ENCODE measurements around the gene PAQR6.

Gene PAQR6

DNA sequence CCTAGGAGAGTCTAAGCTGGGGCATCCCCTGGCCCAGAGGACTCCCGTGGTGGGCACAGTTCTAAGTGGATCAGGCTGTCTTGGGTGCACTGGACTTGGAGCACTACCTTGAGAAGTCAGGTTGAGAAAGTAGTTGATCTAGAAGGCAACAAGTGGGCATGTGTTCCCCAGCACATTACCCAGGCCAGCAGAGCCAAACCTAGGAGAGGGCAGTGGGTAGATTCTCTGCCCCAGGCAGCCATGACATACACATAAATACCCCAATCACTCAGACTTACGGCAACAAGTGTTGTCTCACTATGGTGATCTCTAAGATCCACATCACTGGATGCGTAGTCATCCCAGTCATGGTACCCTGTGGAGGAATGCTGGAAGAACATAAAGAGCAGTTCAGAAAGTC, 36.6 kb downstream of the PAQR6 start:
- no peak overlapping the region for H3K4me3 ChIP-seq (ENCODE audit: low read depth, low read length)
- DNase-seq (ENCODE audit: low read depth): no peak

GRCh38 chr1:156204686-156205085, 43.2 kb downstream of the PAQR6 start:
- no peak overlapping the region for H3K4me3 ChIP-seq (ENCODE audit: low read depth, low read length)
- DNase-seq (ENCODE audit: low read depth): no peak

GRCh38 chr1:156203331-156203730, 44.5 kb downstream of the PAQR6 start:
- H3K4me3 ChIP-seq (ENCODE audit: low read depth, low read length): no peak overlapping the region
- DNase-seq (ENCODE audit: low read depth): no peak

DNA sequence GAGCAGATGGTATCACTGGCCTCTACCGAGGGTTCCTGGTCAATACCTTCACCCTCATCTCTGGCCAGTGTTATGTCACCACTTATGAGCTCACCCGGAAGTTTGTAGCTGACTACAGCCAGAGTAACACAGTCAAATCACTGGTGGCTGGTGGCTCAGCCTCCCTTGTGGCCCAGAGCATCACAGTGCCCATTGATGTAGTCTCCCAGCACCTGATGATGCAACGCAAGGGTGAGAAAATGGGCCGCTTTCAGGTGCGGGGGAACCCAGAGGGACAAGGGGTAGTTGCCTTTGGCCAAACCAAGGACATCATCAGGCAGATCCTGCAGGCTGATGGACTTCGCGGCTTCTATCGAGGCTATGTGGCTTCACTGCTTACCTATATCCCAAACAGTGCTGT, 47.8 kb downstream of the PAQR6 start:
- no peak for DNase-seq (ENCODE audit: low read depth)

GRCh38 chr1:156198831-156199349, 49.0 kb downstream of the PAQR6 start:
- no peak for DNase-seq (ENCODE audit: low read depth)
- no peak overlapping the region for H3K4me3 ChIP-seq (ENCODE audit: low read depth, low read length)

More for the DNA sequence above, 47.8 kb downstream of the PAQR6 start:
- H3K4me3 ChIP-seq (ENCODE audit: low read depth, low read length): no peak overlapping the region

GRCh38 chr1:156196445-156196844, 51.4 kb downstream of the PAQR6 start:
- H3K4me3 ChIP-seq (ENCODE audit: low read depth, low read length): no peak overlapping the region
- DNase-seq (ENCODE audit: low read depth): no peak

- no peak overlapping the region for H3K4me3 ChIP-seq (ENCODE audit: low read depth, low read length)
Observed at GRCh38 chr1:156195853-156196252, 52.0 kb downstream of the PAQR6 start.

GRCh38 chr1:156194300-156194652, 53.6 kb downstream of the PAQR6 start:
- DNase-seq (ENCODE audit: low read depth): no peak
- H3K4me3 ChIP-seq (ENCODE audit: low read depth, low read length): peak overlapping the region; percentile 99

More at GRCh38 chr1:156195853-156196252, 52.0 kb downstream of the PAQR6 start:
- no peak for DNase-seq (ENCODE audit: low read depth)

DNA sequence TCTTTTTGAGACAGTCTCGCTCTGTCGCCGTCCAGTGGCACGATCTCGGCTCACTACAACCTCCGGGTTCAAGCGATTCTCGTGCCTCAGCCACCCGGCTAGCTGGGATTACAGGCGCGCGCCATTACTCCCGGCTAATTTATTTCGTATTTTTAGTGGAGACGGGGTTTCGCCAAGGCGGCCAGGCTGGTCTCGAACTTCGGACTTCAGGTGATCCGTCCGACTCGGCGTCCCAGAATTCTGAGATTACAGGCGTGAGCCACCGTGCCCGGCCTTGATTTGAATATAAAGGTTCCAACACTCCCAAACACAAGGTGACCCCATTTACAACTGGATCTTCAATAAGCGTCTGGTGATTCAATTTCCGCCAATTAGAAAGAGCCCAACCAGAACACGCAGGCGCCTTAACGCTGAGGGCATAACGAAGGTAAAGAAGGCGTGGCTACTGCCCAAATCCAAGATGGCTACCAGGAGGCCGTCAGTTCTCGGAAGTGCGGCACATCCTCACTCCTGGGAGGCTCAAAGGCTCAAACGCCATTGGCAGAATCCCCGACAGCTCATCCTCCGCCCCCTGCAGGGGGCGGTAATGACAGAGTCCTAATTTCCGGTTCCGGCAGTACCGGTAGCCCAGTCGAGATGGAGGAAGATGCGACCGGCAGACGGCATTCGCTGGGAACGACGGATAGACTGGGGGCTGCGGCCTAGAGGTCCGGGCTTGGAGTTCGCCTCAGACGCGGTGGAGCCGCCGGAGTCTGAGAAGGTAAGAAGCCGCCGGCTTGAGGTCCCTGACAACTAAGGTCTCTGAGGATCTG, 54.2 kb downstream of the PAQR6 start, which contains the start of gene SLC25A44:
SLC25A44 (plus strand) TSS at position 617 of the 812 bp plus-strand sequence. CDS start 5,744 bp downstream, outside the sequence.
- peak within 1 kb of the TSS; percentile 99 for H3K4me3 ChIP-seq (ENCODE audit: low read depth, low read length)
- DNase-seq (ENCODE audit: low read depth): peak; percentile 96
